HepG2 (cell line): Measurements from ENCODE around the gene CDH23. TPM values are rescaled to one million over a fixed set of nuclear protein-coding genes. Genes with fewer than 3 reads are reported as not detected.

Experiments
- ATAC-seq: fragments of 200-7000 bp; cut with Tn5 transposase; 3 replicates; pipeline ENCODE4 v1.9.1; 2020; ENCODE audit warnings: mild to moderate bottlenecking, moderate library complexity
- BruUV-seq: library from RNA; stranded (reverse); fragments of 400-500 nt; replicated peaks from 2 replicates; lab custom pipeline; 2021; lab: Mats Ljungman, UMichigan
- CTCF ChIA-PET: fragments of 300-600 bp; formaldehyde crosslinking; extraction: SDS; loops from one replicate; lab custom pipeline; 2021; ENCODE audit warnings: low total read pairs, inconsistent platforms, low intra/inter-chr PET ratio; lab: Yijun Ruan, JAX
- POLR2A ChIA-PET: fragments of 350-600 bp; sonication (Branson Sonifier 250); formaldehyde crosslinking; loops from one replicate; lab custom pipeline; 2020; ENCODE audit warnings: antibody characterized with exemption, inconsistent platforms; lab: Yijun Ruan, JAX
- DNase-seq: peaks from one replicate; pipeline ENCODE4 v3.0.0-alpha.2; 2015; ENCODE audit warnings: low spot score
- FAIRE-seq: peaks from 3 replicates; lab custom pipeline; 2011; peaks lifted over from hg19 to GRCh38; lab: Jason Lieb, UNC
- H2AFZ ChIP-seq: one replicate; pipeline ENCODE4 v1.6.1; 2011; ENCODE audit warnings: low read length, inconsistent platforms
- H3K27ac ChIP-seq: fragments of 300-600 bp; 3 replicates; pipeline ENCODE4 v1.8.0; 2011; ENCODE audit warnings: mixed run types, mild to moderate bottlenecking, mixed read lengths, low read length, inconsistent platforms; ENCODE audit not compliant: insufficient read depth; ENCODE audit errors: extremely low read length
- H3K27me3 ChIP-seq, 2 experiments: fragments of 200-600 bp in 1 of 2; 2 replicates in 1 of 2; 3 replicates in 1 of 2; pipeline versions ENCODE4 v1.6.0 to v1.8.0; 2011; ENCODE audit warnings: low read length in 2 of 2, mild to moderate bottlenecking in 2 of 2, moderate library complexity in 2 of 2, inconsistent platforms in 1 of 2; ENCODE audit not compliant: insufficient read depth in 2 of 2, control insufficient read depth in 1 of 2
- H3K36me3 ChIP-seq, 2 experiments: fragments of 200-600 bp in 1 of 2; replicated peaks in 1 of 2; 2 replicates in 1 of 2; 3 replicates in 1 of 2; pipeline versions ENCODE4 v1.5.1 to v1.8.0; 2011; ENCODE audit warnings: low read length in 2 of 2, inconsistent platforms in 1 of 2; ENCODE audit not compliant: insufficient read depth in 2 of 2, control insufficient read depth in 1 of 2
- H3K4me1 ChIP-seq: 2 replicates; pipeline ENCODE4 v1.5.1; 2012; ENCODE audit warnings: low read length, inconsistent platforms; ENCODE audit not compliant: insufficient read depth
- H3K4me2 ChIP-seq: 2 replicates; pipeline ENCODE4 v1.6.0; 2011; ENCODE audit warnings: low read depth, low read length, inconsistent platforms
- H3K4me3 ChIP-seq, 3 experiments: fragments of 200-600 bp in 1 of 3; sonication (generic), shearing (Covaris generic) in 1 of 3; replicated peaks in 1 of 3; 2 replicates each; pipeline ENCODE4 v1.5.1; 2011 to 2016; ENCODE audit warnings: low read length in 3 of 3, inconsistent platforms in 2 of 3, low read depth in 2 of 3, mild to moderate bottlenecking in 2 of 3, control low read depth in 1 of 3, mixed read lengths in 1 of 3; ENCODE audit not compliant: insufficient read depth in 1 of 3
- H3K79me2 ChIP-seq: one replicate; pipeline ENCODE4 v1.6.1; 2011; ENCODE audit warnings: low read length, inconsistent platforms; ENCODE audit not compliant: insufficient read depth
- H3K9ac ChIP-seq: 2 replicates; pipeline ENCODE4 v1.6.0; 2011; ENCODE audit warnings: mild to moderate bottlenecking, low read depth, low read length, inconsistent platforms; ENCODE audit not compliant: insufficient read depth
- H3K9me3 ChIP-seq: 2 replicates; pipeline ENCODE4 v1.5.1; 2012; ENCODE audit warnings: mild to moderate bottlenecking, low read length
- H4K20me1 ChIP-seq: 2 replicates; pipeline ENCODE4 v1.6.0; 2011; ENCODE audit warnings: inconsistent platforms, mild to moderate bottlenecking, low read length, moderate library complexity; ENCODE audit not compliant: insufficient read depth
- ARNTL ChIP-seq: sonication (generic); formaldehyde crosslinking; IDR thresholded peaks from 2 replicates; pipeline ENCODE4 v1.4.0; 2020; ENCODE audit warnings: mild to moderate bottlenecking, missing genetic modification reagents
- CBX1 ChIP-seq: IDR thresholded peaks from one replicate; pipeline ENCODE4 v1.6.1; 2016; ENCODE audit warnings: antibody characterized with exemption, low read depth
- ELK4 ChIP-seq: sonication (generic); formaldehyde crosslinking; IDR thresholded peaks from 2 replicates; pipeline ENCODE4 v1.9.0; 2021; ENCODE audit warnings: missing genetic modification reagents, borderline replicate concordance
- RFX5 ChIP-seq: IDR thresholded peaks from 2 replicates; pipeline ENCODE4 v1.6.1; 2011; ENCODE audit warnings: low read depth, low read length, improper control_type of control experiment
- SATB2 ChIP-seq: sonication (generic); formaldehyde crosslinking; IDR thresholded peaks from 2 replicates; pipeline ENCODE4 v1.5.0; 2020; ENCODE audit warnings: missing genetic modification reagents
- ZNF557 ChIP-seq: sonication (generic); formaldehyde crosslinking; IDR thresholded peaks from 2 replicates; pipeline ENCODE4 v1.4.0; 2020; ENCODE audit warnings: missing genetic modification reagents
- ZNF710 ChIP-seq: sonication (generic); formaldehyde crosslinking; IDR thresholded peaks from 2 replicates; pipeline ENCODE4 v1.5.0; 2020; ENCODE audit warnings: mild to moderate bottlenecking, missing genetic modification reagents, borderline replicate concordance
- ZNF720 ChIP-seq: sonication (generic); formaldehyde crosslinking; IDR thresholded peaks from 2 replicates; pipeline ENCODE4 v1.4.0; 2020; ENCODE audit warnings: missing genetic modification reagents
- WGBS: methylation state at CpG from one replicate; pipeline ENCODE4 v1.1.6; 2017; ENCODE audit warnings: low lambda C conversion rate; 5-methylcytosine and 5-hydroxymethylcytosine counted together
- in situ Hi-C: cut with HindIII; loops from 2 replicates; pipeline ENCODE4 v1.10.0; 2017; ENCODE audit warnings: low pct_unique_long_range_greater_than_20kb; ENCODE audit not compliant: extremely low pct_ligation_motif_present
- intact Hi-C: fragments of 100-400 bp; cut with micrococcal nuclease; formaldehyde crosslinking; loops from one replicate; pipeline ENCODE4 v1.10.0; 2022; ENCODE audit not compliant: unreplicated experiment
- polyA plus RNA-seq, 8 experiments: library from polyadenylated mRNA; depleted of rRNA in 3 of 8; stranded (reverse) in 7 of 8; unstranded in 1 of 8; fragments of >200 nt; fragmentation: Illumina TruSeq in 4 of 8; extraction: Trizol in 4 of 8; gene quantifications; 2 replicates each; pipeline versions ENCODE4 v1.2.1 to v1.2.3, GENCODE V29; 2011 to 2016; ENCODE audit warnings: low read depth in 4 of 8, missing spikeins in 1 of 8, mixed read lengths in 1 of 8; ENCODE audit not compliant: insufficient read depth in 1 of 8
- total RNA-seq, 5 experiments: library from RNA; depleted of rRNA; stranded (reverse); fragments of >200 nt; fragmentation: Illumina TruSeq; extraction: Trizol; gene quantifications; 2 replicates each; pipeline ENCODE4 v1.2.3, GENCODE V29; 2016; ENCODE audit warnings: low read depth in 1 of 5

The CDH23 gene
- total and polyA plus RNA-seq, 2 of the 13 experiments (the other 11 are each of a cell fraction or from before 2014, with no cell fraction given) = 0.13 TPM; not detected in 1

GRCh38 chr10:71716426-71716825 lies 319.7 kb downstream of the CDH23 start:
- FAIRE-seq (no peak), ATAC-seq (no peak), DNase-seq (no peak)
- ChIA-PET POLR2A (no interaction called here), CTCF (no interaction called here)
- no TSS peak for BruUV-seq
- no peak overlapping the region for H3K4me3 ChIP-seq
- no peaks in the 10 kb centered on the region for H3K36me3 ChIP-seq
- H3K79me2 ChIP-seq = no peaks in the 10 kb centered on the region
- no peak overlapping the region for H2AFZ ChIP-seq
- 54% methylated on average over 4 of the region's 5 CpGs for WGBS
- in situ Hi-C loops = no loop called here
- H3K9me3 ChIP-seq = no peaks in the 10 kb centered on the region
- H3K4me2 ChIP-seq = no peak overlapping the region
- no peaks in the 10 kb centered on the region for H4K20me1 ChIP-seq
- H3K9ac ChIP-seq = no peak overlapping the region
- no peaks in the 10 kb centered on the region for H3K4me1 ChIP-seq
- no peak overlapping the region for H3K27ac ChIP-seq
- peaks cover 8 to 56% of the 10 kb centered on the region in 2 experiments; a peak in 4 of 5 replicates for H3K27me3 ChIP-seq
- intact Hi-C loops = no loop called here
- no peak for TF ChIP-seq ZNF557 (CRISPR knock-in tag)
- TF ChIP-seq ELK4 (CRISPR knock-in tag) = no peak
- TF ChIP-seq ZNF720 = no peak
- no peak for TF ChIP-seq ZNF710 (CRISPR knock-in tag)
- TF ChIP-seq CBX1 = no peak
- TF ChIP-seq SATB2 (CRISPR knock-in tag) = no peak
- no peak for TF ChIP-seq RFX5
- no peak for TF ChIP-seq ARNTL
